Measurements from ENCODE around the gene SPINK1.
"Not testable (repeated sequence)": the region's sequence is repeated elsewhere in the genome, so short reads cannot be mapped to it uniquely, and the experiment has no call there.

Gene SPINK1

DNA sequence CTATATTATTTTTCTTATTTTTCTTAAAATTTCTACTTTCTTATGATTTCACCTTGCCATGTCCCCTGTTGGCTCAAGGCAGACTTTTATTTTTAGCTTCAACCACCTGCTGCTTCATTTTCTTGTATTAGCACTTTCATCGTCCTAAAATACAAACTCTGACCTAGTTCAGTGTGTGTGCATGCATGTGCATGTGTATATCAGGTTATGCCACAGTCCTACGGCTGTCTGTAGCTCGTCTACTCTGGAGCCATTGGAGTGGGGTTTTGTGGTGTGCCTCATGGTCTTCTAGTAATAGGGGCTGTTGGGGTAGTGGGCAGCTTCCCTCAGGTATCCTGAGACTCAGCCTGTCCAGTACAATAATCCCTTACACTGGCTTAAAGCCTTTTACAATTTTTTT lies 13.4 kb upstream of the SPINK1 start:
- TF ChIP-seq CTCF (IDR thresholded peaks at IDR 0.05; ENCODE audit: low read depth, low read length, missing control alignments), result no peak
- DNase-seq (ENCODE audit: low read depth), result no peak
- in situ Hi-C loops (cut with HindIII; ENCODE audit: low sequenced_read_pairs), result no loop called here
- no peak overlapping the region for H3K4me3 ChIP-seq (ENCODE audit: low read depth, low read length)

GRCh38 chr5:147842869-147843268 lies 11.4 kb upstream of the SPINK1 start:
- in situ Hi-C loops (cut with HindIII; ENCODE audit: low sequenced_read_pairs), result no loop called here
- no peak for DNase-seq (ENCODE audit: low read depth)
- no peak for TF ChIP-seq CTCF (IDR thresholded peaks at IDR 0.05; ENCODE audit: low read depth, low read length, missing control alignments)
- no peak overlapping the region for H3K4me3 ChIP-seq (ENCODE audit: low read depth, low read length)

DNA sequence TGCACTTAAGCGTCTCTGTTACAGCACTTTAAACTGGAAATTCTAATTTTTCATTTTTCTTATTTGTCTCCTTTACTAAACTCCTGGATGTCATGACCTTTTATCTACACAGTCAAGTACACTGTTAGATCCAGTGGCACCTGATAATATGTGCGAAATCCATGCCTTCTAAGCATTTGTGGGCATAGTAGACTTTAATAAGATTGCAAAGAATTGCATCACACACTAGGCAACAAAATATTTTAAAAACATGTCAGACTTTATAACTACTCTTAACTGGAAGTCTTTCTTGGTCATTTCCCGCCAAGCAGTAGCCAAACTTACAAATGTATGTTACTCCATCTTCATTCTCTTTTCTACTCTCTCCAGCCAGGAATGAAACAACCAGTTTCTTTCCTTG lies 5.0 kb upstream of the SPINK1 start:
- in situ Hi-C loops (cut with HindIII; ENCODE audit: low sequenced_read_pairs), result no loop called here
- H3K4me3 ChIP-seq (ENCODE audit: low read depth, low read length), result no peak overlapping the region
- no peak for TF ChIP-seq CTCF (IDR thresholded peaks at IDR 0.05; ENCODE audit: low read depth, low read length, missing control alignments)
- DNase-seq (ENCODE audit: low read depth), result no peak

DNA sequence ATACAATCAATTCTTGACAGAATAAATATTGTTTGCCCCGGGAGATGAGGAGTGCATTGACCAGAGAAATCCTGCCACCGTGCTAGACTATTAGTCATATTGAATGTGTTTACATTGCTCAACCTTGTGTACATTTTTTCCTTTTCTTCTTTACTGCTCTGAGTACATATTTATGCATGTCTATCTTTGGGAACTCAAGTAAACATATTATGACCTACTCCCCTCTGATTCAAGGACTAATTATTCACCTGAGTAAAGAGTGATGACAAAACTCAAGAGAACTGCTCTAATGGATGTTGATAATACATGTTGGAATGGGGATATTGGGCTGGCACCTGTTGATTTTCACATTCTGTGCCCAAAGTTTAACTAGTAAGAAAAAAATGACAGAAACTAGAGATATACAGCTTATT lies 3.9 kb upstream of the SPINK1 start:
- in situ Hi-C loops (cut with HindIII; ENCODE audit: low sequenced_read_pairs), result no loop called here
- no peak for TF ChIP-seq CTCF (IDR thresholded peaks at IDR 0.05; ENCODE audit: low read depth, low read length, missing control alignments)
- no peak overlapping the region for H3K4me3 ChIP-seq (ENCODE audit: low read depth, low read length)
- no peak for DNase-seq (ENCODE audit: low read depth)

DNA sequence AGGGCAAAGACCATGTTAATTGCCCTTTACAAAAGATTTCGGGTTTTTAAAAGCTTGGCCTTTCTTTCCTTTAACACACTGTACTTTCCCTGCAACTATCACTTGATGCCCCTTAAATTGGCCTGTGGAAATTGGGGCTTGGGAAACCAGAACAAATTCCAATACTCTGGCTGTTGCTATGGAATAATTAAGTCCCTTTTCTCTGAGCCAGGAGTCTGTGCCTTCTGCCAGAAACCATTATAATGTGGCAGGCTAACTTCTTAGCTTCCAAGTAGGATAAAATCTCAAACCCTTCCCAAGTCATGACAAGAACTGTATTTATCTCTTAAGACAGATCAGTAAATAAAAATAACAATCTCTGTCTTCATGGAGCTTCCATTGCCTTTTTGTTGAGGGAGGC lies 1.1 kb upstream of the SPINK1 start:
- TF ChIP-seq CTCF (IDR thresholded peaks at IDR 0.05; ENCODE audit: low read depth, low read length, missing control alignments), result no peak
- no peak overlapping the region for H3K4me3 ChIP-seq (ENCODE audit: low read depth, low read length)
- in situ Hi-C loops (cut with HindIII; ENCODE audit: low sequenced_read_pairs), result no loop called here
- DNase-seq (ENCODE audit: low read depth), result no peak

DNA sequence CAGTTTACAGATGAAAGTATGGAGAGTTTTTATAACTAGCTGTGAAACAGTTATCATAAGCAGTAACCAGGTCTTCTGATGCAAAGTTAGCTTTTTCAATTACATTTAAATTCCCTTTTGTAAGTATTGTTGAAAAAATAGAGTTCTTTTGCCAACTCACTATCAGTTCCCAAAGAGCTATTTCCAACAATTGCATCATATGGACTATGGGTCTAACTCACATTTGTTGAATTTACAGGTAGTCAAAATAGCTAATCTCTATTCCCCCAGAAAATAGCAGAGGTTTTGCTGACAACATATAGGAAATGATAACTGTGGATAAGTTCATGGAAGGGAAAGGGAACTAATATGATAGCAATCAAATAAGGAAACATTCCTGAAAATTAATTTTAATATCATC lies 1.4 kb downstream of the SPINK1 start:
- in situ Hi-C loops (cut with HindIII; ENCODE audit: low sequenced_read_pairs), result no loop called here
- H3K4me3 ChIP-seq (ENCODE audit: low read depth, low read length), result no peak overlapping the region
- no peak for DNase-seq (ENCODE audit: low read depth)
- no peak for TF ChIP-seq CTCF (IDR thresholded peaks at IDR 0.05; ENCODE audit: low read depth, low read length, missing control alignments)

- DNase-seq (ENCODE audit: low read depth); H3K4me3 ChIP-seq (ENCODE audit: low read depth, low read length); in situ Hi-C loops (cut with HindIII; ENCODE audit: low sequenced_read_pairs): not testable (repeated sequence)
Measured at GRCh38 chr5:147827017-147827416, 4.5 kb downstream of the SPINK1 start.
